NCI-H128 (cell line): ENCODE results near the gene MRPL54.
"Not testable (repeated sequence)": the region's sequence is repeated elsewhere in the genome, so short reads cannot be mapped to it uniquely, and the experiment has no call there.

Source experiments
- DNase-seq: peaks from one replicate; lab custom pipeline; 2025; ENCODE audit not compliant: unreplicated experiment; lab: John Stamatoyannopoulos, UW

The MRPL54 gene

GRCh38 chr19:3740431-3740830 is 22.1 kb upstream of the MRPL54 start:
- no peak for DNase-seq

- no peak for DNase-seq
Observed at GRCh38 chr19:3743486-3743885, 19.0 kb upstream of the MRPL54 start.

GRCh38 chr19:3745363-3746045 is 17.0 kb upstream of the MRPL54 start:
- no peak for DNase-seq

- DNase-seq, result no peak
Observed at GRCh38 chr19:3746371-3747056, 16.0 kb upstream of the MRPL54 start.

- no peak for DNase-seq
Observed at GRCh38 chr19:3748965-3749364, 13.5 kb upstream of the MRPL54 start.

GRCh38 chr19:3750211-3750610 is 12.3 kb upstream of the MRPL54 start:
- DNase-seq, result no peak

- DNase-seq, result no peak
Observed at GRCh38 chr19:3751236-3751635, 11.2 kb upstream of the MRPL54 start.

- no peak for DNase-seq
Observed at GRCh38 chr19:3752492-3752891, 10.0 kb upstream of the MRPL54 start.

- DNase-seq, result no peak
Observed at GRCh38 chr19:3753631-3754410, 8.7 kb upstream of the MRPL54 start.

- DNase-seq, result not testable (repeated sequence)
Observed at GRCh38 chr19:3757705-3758104, 4.8 kb upstream of the MRPL54 start.

- DNase-seq, result not testable (repeated sequence)
Observed at GRCh38 chr19:3758297-3758696, 4.2 kb upstream of the MRPL54 start.

GRCh38 chr19:3759482-3760254 is 2.8 kb upstream of the MRPL54 start:
- no peak for DNase-seq

GRCh38 chr19:3760871-3761361 is 1.6 kb upstream of the MRPL54 start:
- DNase-seq, result no peak

- peak; percentile 85 for DNase-seq
Observed at GRCh38 chr19:3761382-3762129, 926 bp upstream of the MRPL54 start, which contains the start of gene APBA3. APBA3 (minus strand) TSS chr19:3761692; CDS start chr19:3760264, 1,428 bp downstream.

- no peak for DNase-seq
Observed at GRCh38 chr19:3762130-3762473, 380 bp upstream of the MRPL54 start.

- no peak for DNase-seq
Observed at GRCh38 chr19:3765121-3765520, 2.6 kb downstream of the MRPL54 start.

GRCh38 chr19:3765757-3766156 is 3.3 kb downstream of the MRPL54 start:
- not testable (repeated sequence) for DNase-seq

GRCh38 chr19:3766520-3766919 is 4.0 kb downstream of the MRPL54 start:
- no peak for DNase-seq

GRCh38 chr19:3767050-3767449 is 4.6 kb downstream of the MRPL54 start:
- no peak for DNase-seq

GRCh38 chr19:3768015-3768747 is 5.7 kb downstream of the MRPL54 start:
- no peak for DNase-seq
